Activated naive CD4-positive, alpha-beta T cell treated with anti-CD3 and anti-CD28 coated beads, Interleukin-2, amount 50 U/mL, for 24 hours (primary cell): Measurements from ENCODE around the gene CRELD2.

ENCODE experiments used
- H3K27ac Mint-ChIP-seq: one replicate; pipeline ENCODE4 v1.8.0; 2021; ENCODE audit warnings: mild to moderate bottlenecking, mixed read lengths
- H3K27me3 Mint-ChIP-seq: one replicate; pipeline ENCODE4 v1.8.0; 2021; ENCODE audit warnings: mixed read lengths
- H3K36me3 Mint-ChIP-seq: one replicate; pipeline ENCODE4 v1.8.0; 2021; ENCODE audit warnings: mixed read lengths
- H3K4me1 Mint-ChIP-seq: one replicate; pipeline ENCODE4 v1.8.0; 2021; ENCODE audit warnings: mixed read lengths
- H3K4me3 Mint-ChIP-seq: one replicate; pipeline ENCODE4 v1.8.0; 2021; ENCODE audit warnings: mild to moderate bottlenecking, mixed read lengths
- H3K9me3 Mint-ChIP-seq: one replicate; pipeline ENCODE4 v1.8.0; 2021; ENCODE audit warnings: mixed read lengths

CRELD2 gene

GRCh38 chr22:49901457-49901856 lies 17.0 kb upstream of the CRELD2 start:
- no peak overlapping the region for H3K27ac Mint-ChIP-seq
- H3K36me3 Mint-ChIP-seq, result peaks cover 8% of the 10 kb centered on the region
- no peaks in the 10 kb centered on the region for H3K9me3 Mint-ChIP-seq
- H3K27me3 Mint-ChIP-seq, result no peaks in the 10 kb centered on the region
- peaks cover 3% of the 10 kb centered on the region for H3K4me1 Mint-ChIP-seq
- no peak overlapping the region for H3K4me3 Mint-ChIP-seq

- no peak overlapping the region for H3K27ac Mint-ChIP-seq
- H3K9me3 Mint-ChIP-seq, result no peaks in the 10 kb centered on the region
- no peak overlapping the region for H3K4me3 Mint-ChIP-seq
- H3K27me3 Mint-ChIP-seq, result no peaks in the 10 kb centered on the region
- no peaks in the 10 kb centered on the region for H3K4me1 Mint-ChIP-seq
- peaks cover 14% of the 10 kb centered on the region for H3K36me3 Mint-ChIP-seq
These were observed 15.0 kb upstream of the CRELD2 start for GRCh38 chr22:49903322-49904039.

DNA sequence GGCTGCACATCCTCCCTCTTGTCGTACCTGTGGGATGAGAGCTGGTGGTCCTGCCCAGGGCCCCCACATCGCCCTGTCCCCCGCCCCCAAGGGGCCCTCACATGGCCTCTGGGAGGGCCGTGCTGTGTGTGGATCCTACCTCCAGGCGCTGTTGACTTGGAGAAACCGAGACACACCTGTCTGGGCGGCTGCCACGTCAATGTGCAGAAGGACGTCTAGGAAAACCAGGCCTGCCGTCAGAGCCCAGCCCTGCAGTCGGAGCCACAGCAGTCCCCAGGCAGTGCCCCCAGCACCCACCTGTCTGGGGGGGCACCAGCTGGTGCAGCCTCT lies 14.4 kb upstream of the CRELD2 start:
- Mint-ChIP-seq H3K36me3 (peaks cover 14% of the 10 kb centered on the region), H3K27me3 (no peaks in the 10 kb centered on the region), H3K9me3 (no peaks in the 10 kb centered on the region), H3K4me3 (no peak overlapping the region), H3K4me1 (no peaks in the 10 kb centered on the region), H3K27ac (no peak overlapping the region)

GRCh38 chr22:49905465-49905864 lies 13.0 kb upstream of the CRELD2 start:
- Mint-ChIP-seq H3K4me3 (no peak overlapping the region), H3K9me3 (no peaks in the 10 kb centered on the region), H3K27ac (no peak overlapping the region), H3K4me1 (no peaks in the 10 kb centered on the region), H3K27me3 (no peaks in the 10 kb centered on the region), H3K36me3 (peaks cover 13% of the 10 kb centered on the region)

DNA sequence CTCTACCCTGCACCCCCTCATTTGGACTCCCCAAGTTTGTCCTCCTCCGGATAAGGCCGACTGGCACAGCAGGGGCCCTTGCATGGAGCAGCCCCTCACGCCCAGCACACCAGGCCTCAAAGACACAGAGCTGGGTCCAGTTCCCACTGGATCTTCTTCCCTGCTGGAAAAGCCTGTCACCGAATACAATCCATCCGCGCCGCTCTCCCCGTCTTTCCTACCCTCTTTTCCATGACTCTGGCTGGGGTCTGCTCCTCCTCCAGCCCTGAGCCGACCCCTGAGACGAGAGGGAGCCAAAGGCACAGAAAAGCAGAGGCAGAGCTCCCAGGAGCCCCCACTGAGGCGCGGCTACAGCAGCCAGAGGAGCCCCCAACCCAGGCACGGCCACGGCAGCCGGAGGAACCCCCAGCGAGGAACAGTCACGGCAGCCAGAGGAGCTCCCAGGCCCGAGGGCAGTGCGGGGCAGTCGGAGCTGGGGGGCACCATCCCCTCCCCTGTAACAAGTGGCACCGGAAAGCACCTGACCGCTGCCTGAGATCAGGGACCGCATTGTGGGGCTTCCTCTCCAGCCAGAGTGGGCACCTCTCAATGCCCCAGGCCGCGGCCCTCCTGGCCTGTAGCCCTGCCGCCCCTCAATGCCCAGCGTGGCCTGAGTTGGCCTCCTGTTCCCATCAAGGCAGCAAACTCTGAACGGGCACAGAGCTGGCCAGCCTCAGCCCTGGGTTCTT lies 12.2 kb upstream of the CRELD2 start:
- H3K27me3 Mint-ChIP-seq, result no peaks in the 10 kb centered on the region
- peaks cover 9% of the 10 kb centered on the region for H3K36me3 Mint-ChIP-seq
- no peaks in the 10 kb centered on the region for H3K4me1 Mint-ChIP-seq

GRCh38 chr22:49906799-49907290 lies 11.6 kb upstream of the CRELD2 start:
- Mint-ChIP-seq H3K9me3 (no peaks in the 10 kb centered on the region), H3K27me3 (no peaks in the 10 kb centered on the region), H3K4me1 (no peaks in the 10 kb centered on the region), H3K36me3 (peaks cover 9% of the 10 kb centered on the region), H3K4me3 (no peak overlapping the region), H3K27ac (peak overlapping the region; percentile 69)

More for the DNA sequence above, 12.2 kb upstream of the CRELD2 start:
- H3K4me3 Mint-ChIP-seq, result no peak overlapping the region
- no peak overlapping the region for H3K27ac Mint-ChIP-seq
- H3K9me3 Mint-ChIP-seq, result no peaks in the 10 kb centered on the region

DNA sequence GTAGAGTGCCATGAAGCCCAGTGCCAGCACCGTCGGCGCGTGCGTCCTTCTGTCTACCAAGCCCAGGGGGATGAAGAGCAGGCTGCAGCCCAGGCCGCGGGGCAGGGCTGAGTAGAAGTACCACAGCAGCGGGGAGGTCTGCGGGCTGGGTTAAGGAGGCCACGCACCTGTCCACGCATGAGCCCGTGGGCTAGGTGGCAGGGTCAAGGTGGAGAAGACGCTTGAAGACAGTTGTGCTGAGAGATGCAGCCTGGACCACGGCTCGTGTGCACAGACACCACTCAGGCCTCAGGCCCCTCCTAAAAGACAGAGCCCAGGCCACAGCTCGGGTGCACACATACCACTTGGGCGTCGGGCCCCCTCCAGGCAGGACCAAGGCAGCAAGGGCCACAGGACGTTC lies 10.6 kb upstream of the CRELD2 start:
- Mint-ChIP-seq H3K36me3 (peaks cover 6% of the 10 kb centered on the region), H3K9me3 (no peaks in the 10 kb centered on the region), H3K4me1 (no peaks in the 10 kb centered on the region), H3K4me3 (no peak overlapping the region), H3K27ac (no peak overlapping the region), H3K27me3 (no peaks in the 10 kb centered on the region)

DNA sequence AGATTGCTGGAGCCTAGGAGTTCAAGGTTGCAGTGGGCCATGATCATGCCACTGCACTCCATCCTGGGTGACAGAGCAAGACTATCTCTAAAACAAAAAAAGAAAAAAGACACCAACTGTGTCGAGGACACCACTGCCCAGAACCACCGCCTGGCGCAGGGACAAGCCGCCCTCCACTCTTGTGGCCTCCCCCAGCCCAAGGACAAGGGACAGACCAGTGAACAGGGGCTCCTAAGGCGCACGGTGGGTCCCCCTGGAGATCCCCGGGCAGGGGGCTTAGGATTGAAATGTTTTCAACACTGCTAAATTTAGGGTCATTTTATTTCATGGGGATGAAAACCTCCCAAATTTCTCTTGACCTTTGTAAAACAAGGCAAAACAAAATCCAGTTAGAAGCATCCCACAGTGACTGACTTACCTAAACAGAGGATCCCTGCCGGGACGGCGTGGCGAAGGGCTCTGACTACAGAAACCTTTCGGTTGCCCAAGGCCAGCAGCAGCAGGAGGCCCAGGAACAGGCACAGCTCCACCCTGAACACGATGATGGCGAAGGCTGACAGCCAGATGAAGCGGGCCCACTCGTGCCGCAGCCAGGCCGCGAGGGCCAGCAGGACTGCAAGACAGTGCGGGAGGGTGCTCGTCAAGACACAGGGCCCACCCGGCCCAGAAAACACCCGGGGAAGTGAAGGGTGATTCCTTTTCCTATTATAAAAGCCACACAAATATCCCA lies 8.8 kb upstream of the CRELD2 start:
- Mint-ChIP-seq H3K4me3 (no peak overlapping the region), H3K36me3 (peaks cover 6% of the 10 kb centered on the region), H3K27me3 (no peaks in the 10 kb centered on the region), H3K9me3 (no peaks in the 10 kb centered on the region), H3K27ac (no peak overlapping the region), H3K4me1 (no peaks in the 10 kb centered on the region)

DNA sequence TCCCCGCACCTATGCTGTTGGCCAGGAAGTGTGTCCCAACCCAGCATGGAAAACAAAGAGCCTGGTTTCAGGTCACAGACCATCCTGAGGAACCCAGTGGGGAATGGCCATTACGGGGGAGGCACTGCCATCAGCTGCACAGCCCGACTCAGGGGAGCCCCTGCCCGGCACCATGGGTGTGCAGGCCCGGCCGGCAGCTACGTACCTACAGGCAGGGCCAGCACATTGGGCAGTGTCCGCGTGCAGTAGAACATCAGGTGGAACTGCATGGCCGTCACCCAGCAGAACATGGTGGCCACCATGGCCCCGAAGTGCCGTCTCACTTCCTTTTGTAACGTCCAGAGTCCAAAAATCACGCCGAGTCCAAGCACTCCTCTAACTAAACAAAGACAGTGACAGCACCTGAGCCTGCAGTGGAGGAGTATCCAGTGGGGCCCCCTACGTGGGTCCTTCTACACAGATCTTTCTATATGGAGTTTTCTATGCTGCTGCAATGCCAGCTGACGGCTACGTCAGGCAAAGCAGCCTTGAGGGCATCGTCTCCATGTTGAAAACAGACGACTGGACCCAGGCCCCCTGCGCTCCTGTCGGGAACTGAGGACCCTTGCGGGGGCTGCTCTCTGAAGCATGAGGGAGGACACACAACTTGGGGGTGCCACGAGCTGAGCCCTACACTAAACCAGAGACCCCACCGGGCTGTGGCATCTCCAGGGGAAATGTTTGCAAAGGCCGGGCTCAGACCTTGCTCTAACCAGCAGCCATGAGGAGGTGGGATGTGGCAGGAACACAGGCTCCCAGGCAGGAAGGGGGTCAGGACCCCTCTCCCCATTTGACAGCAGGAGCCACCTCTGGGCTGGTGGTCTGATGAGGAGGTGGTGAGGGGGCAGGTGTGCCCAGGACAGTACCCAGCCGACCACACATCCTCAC lies 7.9 kb upstream of the CRELD2 start:
- no peak overlapping the region for H3K27ac Mint-ChIP-seq

GRCh38 chr22:49911881-49912625 lies 6.4 kb upstream of the CRELD2 start:
- Mint-ChIP-seq H3K4me1 (peaks cover 11% of the 10 kb centered on the region), H3K27ac (no peak overlapping the region), H3K27me3 (no peaks in the 10 kb centered on the region), H3K36me3 (peaks cover 5% of the 10 kb centered on the region), H3K4me3 (no peak overlapping the region), H3K9me3 (no peaks in the 10 kb centered on the region)

More for the DNA sequence above, 7.9 kb upstream of the CRELD2 start:
- Mint-ChIP-seq H3K4me1 (peaks cover 3% of the 10 kb centered on the region), H3K36me3 (peaks cover 6% of the 10 kb centered on the region), H3K4me3 (no peak overlapping the region), H3K9me3 (no peaks in the 10 kb centered on the region), H3K27me3 (no peaks in the 10 kb centered on the region)

- Mint-ChIP-seq H3K36me3 (no peaks in the 10 kb centered on the region), H3K27ac (no peak overlapping the region), H3K4me3 (no peak overlapping the region), H3K9me3 (no peaks in the 10 kb centered on the region), H3K27me3 (no peaks in the 10 kb centered on the region), H3K4me1 (peaks cover 14% of the 10 kb centered on the region)
These were observed 5.4 kb upstream of the CRELD2 start for GRCh38 chr22:49913026-49913425.

DNA sequence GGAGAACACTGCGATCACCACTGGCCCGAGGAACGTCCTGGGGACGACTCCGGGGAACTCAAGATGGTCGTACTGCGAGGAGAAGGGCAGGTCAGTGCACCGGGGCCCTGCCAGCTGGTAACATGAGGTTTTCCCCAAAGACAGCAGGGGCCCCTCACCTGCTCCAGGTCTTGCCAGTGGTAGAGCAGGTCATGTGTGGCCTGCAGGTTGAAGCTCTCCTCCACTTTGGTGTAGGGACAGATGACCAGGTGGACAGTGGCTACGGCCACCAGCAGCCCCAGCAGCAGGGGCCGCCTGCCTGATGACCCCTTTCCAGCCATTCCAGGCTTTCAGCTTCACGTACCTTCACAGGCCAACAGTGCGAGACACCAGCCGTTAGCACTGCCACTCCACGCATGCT lies 5.0 kb upstream of the CRELD2 start:
- Mint-ChIP-seq H3K27ac (no peak overlapping the region), H3K4me1 (peaks cover 14% of the 10 kb centered on the region), H3K36me3 (no peaks in the 10 kb centered on the region)

DNA sequence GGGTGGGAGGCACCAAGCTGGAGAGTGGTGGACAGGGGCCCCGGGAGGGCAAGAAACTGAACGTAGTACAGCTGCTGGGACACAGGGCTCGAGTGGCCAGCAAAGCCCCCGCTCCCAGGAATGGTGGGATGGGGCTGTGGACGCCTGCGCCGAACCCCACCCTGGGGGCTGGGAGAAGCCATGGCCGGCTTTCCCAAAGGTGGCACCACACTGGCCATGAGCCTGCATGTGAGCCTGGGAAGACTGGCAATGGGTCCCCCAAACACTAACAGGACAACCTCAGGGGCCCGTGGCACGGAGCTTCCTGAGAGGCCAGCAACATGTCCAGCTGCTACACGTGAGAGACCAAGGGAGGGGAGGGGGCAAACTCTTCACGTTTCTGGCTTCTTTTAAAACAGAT lies 4.2 kb upstream of the CRELD2 start:
- Mint-ChIP-seq H3K27ac (no peak overlapping the region), H3K27me3 (no peaks in the 10 kb centered on the region)

More for the DNA sequence above, 5.0 kb upstream of the CRELD2 start:
- H3K27me3 Mint-ChIP-seq, result no peaks in the 10 kb centered on the region
- no peaks in the 10 kb centered on the region for H3K9me3 Mint-ChIP-seq
- H3K4me3 Mint-ChIP-seq, result no peak overlapping the region

GRCh38 chr22:49915610-49916009 lies 2.8 kb upstream of the CRELD2 start:
- H3K27ac Mint-ChIP-seq, result no peak overlapping the region
- H3K9me3 Mint-ChIP-seq, result no peaks in the 10 kb centered on the region
- H3K4me3 Mint-ChIP-seq, result peak overlapping the region; percentile 11

More for the DNA sequence above, 4.2 kb upstream of the CRELD2 start:
- H3K4me1 Mint-ChIP-seq, result peaks cover 14% of the 10 kb centered on the region
- no peaks in the 10 kb centered on the region for H3K9me3 Mint-ChIP-seq
- no peaks in the 10 kb centered on the region for H3K36me3 Mint-ChIP-seq
- no peak overlapping the region for H3K4me3 Mint-ChIP-seq

More at GRCh38 chr22:49915610-49916009, 2.8 kb upstream of the CRELD2 start:
- peaks cover 25% of the 10 kb centered on the region for H3K4me1 Mint-ChIP-seq
- H3K27me3 Mint-ChIP-seq, result no peaks in the 10 kb centered on the region
- no peaks in the 10 kb centered on the region for H3K36me3 Mint-ChIP-seq
